T-cell (primary cell): ENCODE data around the gene PLK3. TPM values are rescaled to one million over a fixed set of nuclear protein-coding genes. Genes with fewer than 3 reads are reported as not detected.

Source experiments
- ATAC-seq, 4 experiments: fragments of 200-7000 bp in 3 of 4; fragments of 150-1000 bp in 1 of 4; cut with Tn5 transposase; replicated peaks in 1 of 4; 1 replicate in 3 of 4; 2 replicates in 1 of 4; pipeline ENCODE4 v1.10.0; 2021; ENCODE audit warnings: moderate library complexity in 3 of 4, mild to moderate bottlenecking in 2 of 4, moderate number of reproducible peaks in 1 of 4
- CTCF ChIA-PET, 2 donors: fragments of 300-600 bp; sonication (Branson Sonifier 250); formaldehyde crosslinking; loops; one replicate each; lab custom pipeline; 2022; ENCODE audit warnings: antibody characterized with exemption in 2 of 2; lab: Charles Lee
- POLR2A ChIA-PET, 2 donors: fragments of 300-600 bp; sonication (Branson Sonifier 250); formaldehyde crosslinking; loops; one replicate each; lab custom pipeline; 2022; ENCODE audit warnings: antibody characterized with exemption in 2 of 2; lab: Charles Lee
- DNase-seq, 35 experiments: peaks; one replicate each; pipeline versions ENCODE4 v3.0.0 to v3.0.0-alpha.2; 2013 to 2023
- H3K27ac ChIP-seq: one replicate; pipeline ENCODE4 v1.5.1; 2013; ENCODE audit warnings: low read length
- H3K27me3 ChIP-seq, 2 experiments: replicated peaks in 1 of 2; 1 replicate in 1 of 2; 2 replicates in 1 of 2; pipeline versions ENCODE4 v1.6.1 to v1.7.0; 2013; ENCODE audit warnings: low read length in 1 of 2, mixed read lengths in 1 of 2; ENCODE audit not compliant: control insufficient read depth in 2 of 2, insufficient read depth in 2 of 2; ENCODE audit errors: extremely low read depth in 1 of 2
- H3K36me3 ChIP-seq, 2 donors: 1 replicate in 1 of 2; 2 replicates in 1 of 2; pipeline versions ENCODE4 v1.6.1 to v1.7.0; 2013; ENCODE audit warnings: low read length in 1 of 2; ENCODE audit not compliant: control insufficient read depth in 2 of 2, insufficient read depth in 1 of 2; ENCODE audit errors: extremely low read depth in 1 of 2
- H3K4me1 ChIP-seq, 2 experiments: 1 replicate in 1 of 2; 2 replicates in 1 of 2; pipeline versions ENCODE4 v1.6.1 to v1.7.0; 2013; ENCODE audit warnings: low read length in 2 of 2, mixed read lengths in 1 of 2; ENCODE audit not compliant: insufficient read depth in 2 of 2, control insufficient read depth in 1 of 2; ENCODE audit errors: extremely low read depth in 1 of 2
- H3K4me3 ChIP-seq, 2 donors: 1 replicate in 1 of 2; 2 replicates in 1 of 2; pipeline versions ENCODE4 v1.5.1 to v1.7.0; 2013; ENCODE audit warnings: mild to moderate bottlenecking in 2 of 2, low read length in 1 of 2, moderate library complexity in 1 of 2; ENCODE audit not compliant: control insufficient read depth in 1 of 2; ENCODE audit errors: extremely low read depth in 1 of 2
- H3K9me3 ChIP-seq: 2 replicates; pipeline ENCODE4 v1.7.0; 2013
- H3K27ac Mint-ChIP-seq, 2 donors: one replicate each; pipeline ENCODE4 v1.8.0; 2020 to 2021; ENCODE audit warnings: mild to moderate bottlenecking in 2 of 2, mixed read lengths in 2 of 2
- H3K27me3 Mint-ChIP-seq, 2 donors: one replicate each; pipeline ENCODE4 v1.8.0; 2021 to 2022; ENCODE audit warnings: mixed read lengths in 2 of 2
- H3K36me3 Mint-ChIP-seq: one replicate; pipeline ENCODE4 v1.8.0; 2021; ENCODE audit warnings: mixed read lengths
- H3K4me1 Mint-ChIP-seq, 3 donors: one replicate each; pipeline ENCODE4 v1.8.0; 2020 to 2022; ENCODE audit warnings: mixed read lengths in 3 of 3, mild to moderate bottlenecking in 1 of 3
- H3K4me3 Mint-ChIP-seq, 3 donors: one replicate each; pipeline ENCODE4 v1.8.0; 2020 to 2022; ENCODE audit warnings: mild to moderate bottlenecking in 3 of 3, mixed read lengths in 3 of 3, moderate library complexity in 3 of 3
- H3K9me3 Mint-ChIP-seq, 3 donors: one replicate each; pipeline ENCODE4 v1.8.0; 2020 to 2022; ENCODE audit warnings: mixed read lengths in 3 of 3
- WGBS: methylation state at CpG from one replicate; pipeline ENCODE4 v1.1.5; 2013; ENCODE audit warnings: missing lambda C conversion rate; ENCODE audit not compliant: insufficient coverage; 5-methylcytosine and 5-hydroxymethylcytosine counted together
- total RNA-seq, 35 experiments: library from RNA in 6 of 35; stranded (reverse) in 6 of 35; fragments of 120-200 nt in 1 of 35; gene quantifications; one replicate each; pipeline versions ENCODE4 v1.2.1 to v1.2.4 and lab custom pipeline; 2013 to 2026

Gene PLK3
- total RNA-seq, 5 donors from 2014 or later (not counting 1 experiment from before 2014, with no cell fraction given): 124 to 453 (median 136) TPM

DNA sequence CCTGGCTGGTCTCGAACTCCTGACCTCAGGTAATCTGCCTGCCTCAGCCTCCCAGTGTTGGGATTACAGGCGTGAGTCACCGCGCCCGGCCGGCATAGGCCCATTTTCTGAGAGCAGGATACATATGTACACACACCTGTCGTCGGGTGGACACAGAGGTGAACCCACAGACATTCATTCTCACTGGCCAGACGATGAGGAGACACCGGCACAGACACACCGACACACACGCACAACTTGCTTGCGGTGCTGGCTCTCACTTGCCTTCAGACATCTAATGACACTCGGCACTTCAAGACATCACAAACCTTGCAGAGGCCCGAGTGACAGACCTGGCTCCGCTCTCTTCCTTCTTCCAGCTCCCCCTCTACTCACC, 42.3 kb downstream of the PLK3 start:
- peaks cover 0 to 12% of the 10 kb centered on the region in 2 experiments for H3K4me1 ChIP-seq
- ATAC-seq (peak in 3 of 4 experiments; percentile 30 to 43 (median 43)), DNase-seq (no peak)
- H3K9me3 ChIP-seq: no peaks in the 10 kb centered on the region
- peaks cover 4 to 13% (median 8%) of the 10 kb centered on the region in 3 donors for H3K4me1 Mint-ChIP-seq
- 77% methylated on average over 15 of the region's 16 CpGs for WGBS
- CTCF ChIA-PET: interaction anchor here in 1 of 2 donors (0.6 to 0.7 kb wide), 2 partner anchors 57 to 369 kb away, joined by 3 read pairs; no protein-coding TSS in a partner anchor
- H3K36me3 ChIP-seq: no peaks in the 10 kb centered on the region
- peak overlapping the region; percentile 25 to 54 for H3K4me3 ChIP-seq
- H3K36me3 Mint-ChIP-seq: no peaks in the 10 kb centered on the region
- peaks cover 0 to 43% of the 10 kb centered on the region in 2 experiments for H3K27me3 ChIP-seq
- no peaks in the 10 kb centered on the region for H3K9me3 Mint-ChIP-seq
- peak overlapping the region; percentile 43 to 62 (median 53) for H3K4me3 Mint-ChIP-seq
- POLR2A ChIA-PET: interaction anchor here (0.6 kb wide), 2 partner anchors 43 to 635 kb away, joined by 3 to 4 read pairs; partner anchors contain the start of gene PLK3 (in 1 of the 2)
- H3K27ac ChIP-seq: no peak overlapping the region
- H3K27me3 Mint-ChIP-seq: peaks cover 13 to 25% of the 10 kb centered on the region in 2 donors
- no peak overlapping the region for H3K27ac Mint-ChIP-seq

DNA sequence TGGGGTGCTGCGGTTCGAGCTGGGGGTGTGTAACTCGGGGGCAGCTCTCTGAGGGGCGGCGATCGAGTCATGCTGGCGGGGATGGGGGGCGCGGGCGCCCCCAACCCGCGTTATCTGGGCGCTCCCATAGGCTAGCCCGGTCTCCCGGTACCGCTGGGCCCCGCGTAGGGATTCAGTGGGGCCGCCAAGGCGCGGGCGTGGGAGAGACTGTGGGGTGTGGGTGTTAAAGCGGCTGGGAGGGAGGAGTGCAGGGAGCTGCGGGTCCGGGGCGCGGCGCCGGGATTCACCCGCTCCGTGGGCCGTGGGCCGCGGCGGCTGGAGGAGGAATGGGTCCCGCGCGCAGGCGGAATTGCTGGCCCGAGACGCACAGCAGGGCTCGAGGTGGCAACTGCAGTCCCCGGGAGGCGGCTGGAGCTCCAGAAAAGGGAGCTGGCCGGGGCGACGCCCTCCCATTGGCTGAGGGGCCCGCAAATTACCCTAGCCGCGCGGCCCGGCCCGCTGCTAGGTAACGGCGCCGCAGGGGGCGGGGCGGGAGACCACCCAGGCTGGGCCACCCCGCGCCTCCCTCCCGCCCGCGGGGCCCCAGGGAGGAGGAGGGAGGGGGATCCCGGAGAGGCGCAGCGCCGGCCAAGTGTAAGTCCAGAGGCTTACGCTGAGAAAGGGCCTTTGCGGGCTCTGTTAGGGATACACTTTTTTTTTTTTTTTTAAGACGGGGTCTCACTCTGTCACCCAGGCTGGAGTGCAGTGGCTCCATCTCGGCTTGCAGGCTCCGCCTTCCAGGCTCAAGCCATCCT, 42.9 kb downstream of the PLK3 start, which contains the start of gene PTCH2:
Gene PTCH2, minus strand, starts transcription at position 392 of the 794 bp plus-strand sequence. Its CDS starts 321 bp downstream, at position 71.
- peaks cover 0 to 12% of the 10 kb centered on the region in 2 experiments for H3K4me1 ChIP-seq
- ChIA-PET POLR2A (interaction anchor here (0.6 kb wide), 3 partner anchors 43 to 634 kb away, joined by 3 to 4 read pairs (median 4); partner anchors contain the start of gene PLK3 (in 1 of the 2)), CTCF (interaction anchor here in 1 of 2 donors (0.6 to 0.7 kb wide), 3 partner anchors 58 to 460 kb away, joined by 3 to 4 read pairs (median 3); no protein-coding TSS in a partner anchor)
- H3K9me3 ChIP-seq: no peaks in the 10 kb centered on the region
- WGBS: 4% methylated on average over 59 of the region's 72 CpGs
- Mint-ChIP-seq H3K4me1 (peaks cover 4 to 13% (median 8%) of the 10 kb centered on the region in 3 donors), H3K4me3 (peak within 1 kb of the TSS; percentile 43 to 67 (median 53)), H3K36me3 (no peaks in the 10 kb centered on the region), H3K27ac (no peak within 1 kb of the TSS), H3K9me3 (no peaks in the 10 kb centered on the region), H3K27me3 (peaks cover 13 to 25% of the 10 kb centered on the region in 2 donors)
- peak within 1 kb of the TSS; percentile 25 to 54 for H3K4me3 ChIP-seq
- peak; percentile 64 to 82 (median 76) for ATAC-seq
- no peak within 1 kb of the TSS for H3K27ac ChIP-seq
- H3K36me3 ChIP-seq: peaks cover 0 to 3% of the 10 kb centered on the region in 2 donors
- peak in 8 of 35 experiments; percentile 11 to 44 (median 20) for DNase-seq
- peaks cover 0 to 43% of the 10 kb centered on the region in 2 experiments for H3K27me3 ChIP-seq

DNA sequence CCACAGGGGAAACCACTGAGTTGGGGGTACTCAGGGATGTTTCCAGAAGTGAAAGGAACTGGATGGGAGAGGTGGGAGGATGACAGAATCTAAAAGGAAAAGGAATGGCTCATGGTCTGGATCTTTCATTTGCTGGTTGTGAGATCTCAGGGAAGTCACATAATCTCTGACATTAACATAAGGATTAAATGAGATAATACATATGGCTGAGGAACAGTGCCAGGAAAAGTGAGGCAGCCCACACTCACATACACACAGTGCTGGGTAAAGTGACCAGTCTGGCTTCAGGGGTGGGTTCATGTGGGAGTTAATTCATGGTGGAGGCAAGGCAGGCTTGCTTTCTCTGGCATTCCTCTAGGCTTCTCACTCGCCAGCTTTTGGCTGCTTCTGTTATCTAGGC, 46.8 kb downstream of the PLK3 start:
- no peaks in the 10 kb centered on the region for H3K9me3 Mint-ChIP-seq
- Histone ChIP-seq H3K4me3 (no peak overlapping the region), H3K27ac (no peak overlapping the region), H3K4me1 (peaks cover 0 to 12% of the 10 kb centered on the region in 2 experiments), H3K9me3 (no peaks in the 10 kb centered on the region), H3K27me3 (peaks cover 0 to 13% of the 10 kb centered on the region in 2 experiments), H3K36me3 (peaks cover 0 to 9% of the 10 kb centered on the region in 2 donors)
- H3K4me3 Mint-ChIP-seq: no peak overlapping the region
- WGBS: no CpG with 5 or more reads among the region's 1 CpG
- DNase-seq (no peak), ATAC-seq (no peak)
- H3K27me3 Mint-ChIP-seq: peaks cover 3 to 9% of the 10 kb centered on the region in 2 donors
- CTCF ChIA-PET: no interaction called here
- peaks cover 8% of the 10 kb centered on the region for H3K36me3 Mint-ChIP-seq
- POLR2A ChIA-PET: no interaction called here
- H3K27ac Mint-ChIP-seq: no peak overlapping the region
- H3K4me1 Mint-ChIP-seq: peaks cover 6 to 13% (median 7%) of the 10 kb centered on the region in 3 donors

DNA sequence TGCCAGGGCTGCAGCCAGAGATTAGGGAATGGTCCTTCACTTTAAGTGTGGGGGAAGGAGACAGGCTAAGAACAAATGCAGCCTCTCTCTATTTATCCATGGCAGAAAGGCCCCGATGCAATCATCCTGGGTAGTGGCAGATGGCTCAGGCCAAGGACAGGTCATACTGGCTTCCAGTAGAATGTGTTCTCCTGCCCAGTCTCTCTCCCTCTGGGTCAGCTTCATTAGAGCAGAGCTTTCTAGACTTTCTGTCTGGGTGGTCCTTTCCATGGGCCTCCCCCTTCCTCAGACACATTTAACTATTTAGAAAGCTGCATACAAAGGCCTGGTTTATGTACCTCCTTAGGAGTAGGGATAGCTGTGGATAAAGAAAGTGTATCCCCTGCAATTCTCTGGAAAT, 47.7 kb downstream of the PLK3 start:
- ChIA-PET CTCF (no interaction called here), POLR2A (no interaction called here)
- ATAC-seq (no peak), DNase-seq (no peak)
- H3K4me3 Mint-ChIP-seq: no peak overlapping the region
- no peak overlapping the region for H3K27ac ChIP-seq
- H3K4me1 Mint-ChIP-seq: peaks cover 2 to 7% (median 3%) of the 10 kb centered on the region in 3 donors
- WGBS: no CpG with 5 or more reads among the region's 1 CpG
- H3K36me3 Mint-ChIP-seq: peaks cover 10% of the 10 kb centered on the region
- H3K27ac Mint-ChIP-seq: no peak overlapping the region
- H3K27me3 Mint-ChIP-seq: peaks cover 2 to 3% of the 10 kb centered on the region in 2 donors
- H3K36me3 ChIP-seq: peaks cover 0 to 9% of the 10 kb centered on the region in 2 donors
- no peak overlapping the region for H3K4me3 ChIP-seq
- H3K27me3 ChIP-seq: peaks cover 0 to 5% of the 10 kb centered on the region in 2 experiments
- H3K9me3 Mint-ChIP-seq: no peaks in the 10 kb centered on the region
- peaks cover 0 to 7% of the 10 kb centered on the region in 2 experiments for H3K4me1 ChIP-seq
- H3K9me3 ChIP-seq: no peaks in the 10 kb centered on the region

DNA sequence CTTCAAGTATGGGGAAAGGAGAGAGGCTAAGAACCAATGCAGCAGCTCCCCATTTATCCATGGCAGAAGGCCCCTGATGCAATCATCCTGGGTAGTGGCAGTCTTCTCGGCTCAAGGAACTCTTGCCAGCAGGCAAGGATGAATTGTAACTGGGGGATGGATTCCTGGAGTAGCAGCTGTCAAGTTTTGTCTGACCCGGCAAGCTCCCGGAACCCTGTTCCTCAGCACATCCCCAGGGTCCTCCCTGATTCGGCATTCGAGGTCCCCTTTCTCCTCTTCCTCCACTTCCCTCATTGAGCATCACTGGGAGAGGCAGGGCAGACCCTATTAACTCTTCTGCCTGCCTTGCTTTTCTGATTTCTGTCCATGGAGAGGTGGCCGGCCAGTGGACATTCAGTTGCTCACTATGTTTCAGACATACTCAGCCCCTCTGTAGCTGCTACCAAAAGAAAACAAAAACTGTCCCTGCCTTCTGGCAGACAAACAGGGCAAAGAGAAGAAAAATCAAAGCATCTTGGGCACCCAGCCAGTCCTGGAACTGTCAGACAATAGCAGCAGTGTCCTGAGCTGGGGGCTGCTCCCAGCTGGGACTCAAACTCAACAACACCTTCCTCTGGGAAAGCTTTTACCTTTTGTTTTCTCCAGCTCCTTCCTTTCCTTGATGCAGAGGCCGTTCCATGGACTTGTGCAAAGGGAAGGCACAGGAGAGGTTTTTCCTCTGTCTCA, 48.4 kb downstream of the PLK3 start:
- Histone ChIP-seq H3K4me1 (no peaks in the 10 kb centered on the region), H3K9me3 (no peaks in the 10 kb centered on the region), H3K4me3 (no peak overlapping the region), H3K27ac (no peak overlapping the region), H3K27me3 (peaks cover 0 to under 1% of the 10 kb centered on the region in 2 experiments), H3K36me3 (peaks cover 0 to 9% of the 10 kb centered on the region in 2 donors)
- ChIA-PET CTCF (no interaction called here), POLR2A (no interaction called here)
- Mint-ChIP-seq H3K27me3 (peaks cover 2 to 3% of the 10 kb centered on the region in 2 donors), H3K36me3 (peaks cover 15% of the 10 kb centered on the region), H3K4me3 (no peak overlapping the region), H3K27ac (no peak overlapping the region), H3K4me1 (peaks cover 2 to 7% (median 3%) of the 10 kb centered on the region in 3 donors), H3K9me3 (no peaks in the 10 kb centered on the region)
- ATAC-seq (no peak), DNase-seq (no peak)
- WGBS: 94% methylated on average over 3 of the region's 7 CpGs
